AG04449 (cell line): ENCODE data around the gene SCRN2.

Source experiments
- CTCF ChIA-PET: fragments of 350-600 bp; formaldehyde crosslinking; extraction: SDS; loops from one replicate; lab custom pipeline; 2021; ENCODE audit warnings: antibody characterized with exemption; lab: Yijun Ruan, JAX
- POLR2A ChIA-PET: fragments of 400-600, 350-600 bp; formaldehyde crosslinking; extraction: SDS; loops from one replicate; lab custom pipeline; 2020; ENCODE audit warnings: antibody characterized with exemption, inconsistent platforms; lab: Yijun Ruan, JAX
- DNase-seq: peaks from one replicate; pipeline ENCODE4 v3.0.0-alpha.2; 2010; ENCODE audit warnings: low read depth, low spot score
- H3K4me3 ChIP-seq: 2 replicates; pipeline ENCODE4 v1.5.1; 2011; ENCODE audit warnings: low read depth, mild to moderate bottlenecking, control low read depth, low read length
- TF ChIP-seq, protein P1 (sequence below): IDR thresholded peaks from one replicate; pipeline ENCODE4 v1.5.1; 2011; ENCODE audit warnings: mild to moderate bottlenecking, moderate library complexity, low read length, control low read depth, inconsistent platforms; ENCODE audit not compliant: insufficient read depth; ENCODE audit errors: missing control alignments

The SCRN2 gene

DNA sequence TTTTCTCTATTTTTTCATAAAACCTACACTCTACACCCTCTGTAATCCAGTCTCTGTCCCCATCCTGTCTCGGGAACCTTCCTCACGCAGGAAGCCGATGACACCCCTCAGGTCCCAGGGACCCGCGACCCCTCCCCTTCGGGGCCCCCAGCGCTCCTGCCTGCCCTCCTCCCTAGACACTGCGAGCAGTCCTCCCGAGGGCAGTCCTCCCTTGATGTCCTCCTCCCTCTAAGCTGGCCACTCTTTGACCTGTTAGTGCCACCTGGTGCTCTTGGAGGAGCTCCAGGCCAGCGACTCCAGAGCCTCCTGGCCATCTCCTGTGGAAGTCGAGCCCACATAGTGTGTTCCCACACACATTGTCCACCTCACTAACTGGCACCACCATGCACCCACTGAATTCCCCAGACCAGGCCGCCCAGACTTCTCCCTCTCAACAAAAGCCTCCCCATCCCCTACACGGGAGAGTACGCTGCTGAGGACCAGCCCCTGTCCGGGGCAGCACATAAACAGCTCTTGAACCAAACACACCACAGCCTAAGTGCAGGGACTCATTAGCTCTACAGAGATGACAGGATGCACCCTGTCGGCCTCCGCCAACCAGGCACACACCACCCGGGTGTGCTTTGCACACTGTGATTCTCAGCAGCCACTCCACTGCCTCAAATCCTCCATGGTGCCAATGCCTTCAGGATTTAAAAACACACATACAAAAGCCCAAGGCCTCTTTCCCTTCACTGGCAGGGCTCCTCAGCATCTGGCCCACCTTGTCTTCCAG lies 28.7 kb downstream of the SCRN2 start:
- CTCF ChIA-PET = interaction anchor here (2.3 kb wide), 1 partner anchor 10 kb away, joined by 8 read pairs; no protein-coding TSS in a partner anchor
- TF ChIP-seq, protein P1, sequence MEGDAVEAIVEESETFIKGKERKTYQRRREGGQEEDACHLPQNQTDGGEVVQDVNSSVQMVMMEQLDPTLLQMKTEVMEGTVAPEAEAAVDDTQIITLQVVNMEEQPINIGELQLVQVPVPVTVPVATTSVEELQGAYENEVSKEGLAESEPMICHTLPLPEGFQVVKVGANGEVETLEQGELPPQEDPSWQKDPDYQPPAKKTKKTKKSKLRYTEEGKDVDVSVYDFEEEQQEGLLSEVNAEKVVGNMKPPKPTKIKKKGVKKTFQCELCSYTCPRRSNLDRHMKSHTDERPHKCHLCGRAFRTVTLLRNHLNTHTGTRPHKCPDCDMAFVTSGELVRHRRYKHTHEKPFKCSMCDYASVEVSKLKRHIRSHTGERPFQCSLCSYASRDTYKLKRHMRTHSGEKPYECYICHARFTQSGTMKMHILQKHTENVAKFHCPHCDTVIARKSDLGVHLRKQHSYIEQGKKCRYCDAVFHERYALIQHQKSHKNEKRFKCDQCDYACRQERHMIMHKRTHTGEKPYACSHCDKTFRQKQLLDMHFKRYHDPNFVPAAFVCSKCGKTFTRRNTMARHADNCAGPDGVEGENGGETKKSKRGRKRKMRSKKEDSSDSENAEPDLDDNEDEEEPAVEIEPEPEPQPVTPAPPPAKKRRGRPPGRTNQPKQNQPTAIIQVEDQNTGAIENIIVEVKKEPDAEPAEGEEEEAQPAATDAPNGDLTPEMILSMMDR = no peak
- DNase-seq = no peak
- POLR2A ChIA-PET = no interaction called here
- no peak overlapping the region for H3K4me3 ChIP-seq

DNA sequence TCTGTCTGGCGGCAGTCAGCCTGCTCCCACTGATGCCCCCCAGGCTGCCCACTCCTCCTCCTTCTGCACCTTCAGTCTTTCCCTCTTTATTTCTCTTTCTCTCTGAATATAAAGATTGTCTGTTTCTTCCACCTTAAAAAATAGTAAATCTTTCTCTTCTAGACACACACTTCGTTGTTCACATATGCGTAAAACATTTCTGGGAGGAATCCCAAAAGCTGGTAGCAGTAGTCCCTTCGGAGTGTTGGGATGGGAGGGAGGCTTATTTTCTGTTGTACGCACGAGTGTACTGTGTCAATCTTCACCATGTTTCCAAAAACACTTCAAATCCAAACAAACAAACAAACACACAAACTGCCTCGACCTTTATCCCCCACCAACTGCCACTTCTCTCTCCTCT lies 29.4 kb downstream of the SCRN2 start:
- no peak for DNase-seq
- H3K4me3 ChIP-seq = no peak overlapping the region
- POLR2A ChIA-PET = no interaction called here
- TF ChIP-seq, protein P1 = no peak
- CTCF ChIA-PET = interaction anchor here (2.3 kb wide), 1 partner anchor 10 kb away, joined by 8 read pairs; no protein-coding TSS in a partner anchor

DNA sequence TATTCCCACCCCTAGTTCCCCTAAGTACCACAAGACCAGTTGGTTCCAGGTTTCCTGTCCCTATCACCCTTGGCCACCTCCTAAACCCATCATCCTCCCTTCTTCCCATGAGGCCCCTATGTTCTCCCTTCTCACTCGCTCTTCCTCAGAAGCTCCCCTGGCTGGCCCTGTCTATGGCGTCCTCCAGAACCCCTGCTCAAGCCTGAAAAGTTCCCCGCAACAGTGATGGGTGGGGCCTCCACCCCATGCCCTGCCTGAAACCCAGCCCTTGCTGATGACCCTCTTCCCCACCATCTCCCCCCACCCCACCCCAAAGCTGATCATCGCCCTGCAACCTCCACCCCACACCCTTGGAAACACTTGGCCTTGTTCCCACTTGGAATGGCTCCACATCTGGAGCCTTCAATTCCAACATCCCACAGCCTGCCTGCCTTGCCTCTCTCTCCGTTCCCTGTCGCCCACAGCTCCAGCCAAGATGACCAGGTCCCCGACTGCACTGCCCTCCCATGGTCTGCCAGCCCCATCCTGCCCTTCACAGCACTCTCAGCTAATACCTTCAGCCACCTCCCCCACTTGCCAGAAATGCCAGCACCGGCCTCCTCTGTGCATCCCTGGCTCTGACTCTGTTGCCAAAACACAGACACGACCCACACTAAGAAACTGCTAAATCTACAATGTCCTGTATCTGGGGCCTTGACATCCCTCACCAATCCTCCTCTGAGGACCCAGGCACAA lies 30.0 kb downstream of the SCRN2 start:
- no peak overlapping the region for H3K4me3 ChIP-seq
- TF ChIP-seq, protein P1 = no peak
- CTCF ChIA-PET = interaction anchor here (0.8 to 2.3 kb wide), 3 partner anchors 9 to 113 kb away, joined by 3 to 8 read pairs (median 3); partner anchors contain the start of gene OSBPL7
- no peak for DNase-seq
- POLR2A ChIA-PET = no interaction called here

DNA sequence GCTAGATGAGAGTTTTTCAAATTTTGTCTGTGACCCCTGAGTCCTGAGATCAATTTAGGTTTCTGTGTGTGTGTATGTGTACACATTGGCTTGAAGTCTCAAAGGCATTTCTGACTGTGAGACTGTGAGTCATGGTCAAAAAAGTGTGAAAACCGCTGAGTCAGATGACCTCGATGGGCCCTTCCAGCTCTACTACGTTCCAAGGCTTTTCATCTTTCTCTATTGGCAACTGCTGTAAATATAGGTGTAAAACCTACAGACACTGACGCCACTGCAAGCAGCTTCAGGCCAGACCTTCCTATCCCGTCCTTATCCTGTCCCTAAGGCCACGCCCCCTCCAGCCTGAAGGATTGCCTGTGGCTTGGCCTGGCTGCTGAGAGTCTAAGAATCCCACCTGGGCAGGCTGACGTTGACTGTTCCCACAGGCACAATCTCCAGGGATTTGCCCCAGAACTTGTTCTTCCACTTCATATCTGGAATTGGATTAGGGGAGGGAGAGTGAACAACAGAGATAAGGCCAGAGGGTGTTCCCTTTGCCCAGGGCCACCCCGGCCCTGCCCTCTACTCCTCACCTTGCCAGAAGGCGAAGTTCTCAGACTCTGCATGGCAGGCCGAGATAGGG lies 30.8 kb downstream of the SCRN2 start:
- TF ChIP-seq, protein P1 = no peak
- peak; percentile 60 for DNase-seq
- no peak overlapping the region for H3K4me3 ChIP-seq
- ChIA-PET POLR2A (no interaction called here), CTCF (interaction anchor here (0.8 to 2.3 kb wide), 4 partner anchors 8 to 113 kb away, joined by 3 to 8 read pairs (median 4); partner anchors contain the start of genes LRRC46, MRPL10 and OSBPL7)

DNA sequence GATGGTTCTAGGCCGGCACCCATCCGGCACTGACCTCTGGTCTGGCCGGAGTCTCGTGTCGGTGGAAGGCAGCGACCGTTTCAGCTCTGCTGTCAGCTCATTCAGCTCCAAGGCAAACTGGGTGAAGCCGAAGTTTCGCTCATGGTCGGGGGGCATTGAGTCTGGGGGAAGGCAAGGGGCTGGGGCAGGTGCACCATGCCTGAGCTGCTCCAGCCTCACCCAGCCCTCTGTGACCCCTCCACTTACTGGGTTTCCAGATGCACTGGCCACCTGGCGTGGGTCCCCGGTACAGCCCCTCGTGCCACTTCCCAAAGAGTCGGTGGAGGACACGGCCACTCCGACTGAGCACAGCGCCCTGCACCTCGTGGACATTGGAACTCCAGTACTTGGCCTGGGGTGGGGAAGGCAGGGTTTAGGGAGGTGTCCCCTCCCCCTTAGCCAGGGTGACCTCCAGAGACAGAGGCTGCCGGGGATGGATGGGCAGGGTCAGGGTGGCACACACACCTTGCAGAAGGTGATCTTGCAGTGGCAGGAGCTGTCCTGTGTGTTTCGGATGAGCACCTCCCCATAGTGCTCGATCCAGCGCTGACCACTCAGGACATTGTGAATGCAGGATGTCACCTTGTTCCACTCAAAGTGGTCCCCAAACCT lies 32.1 kb downstream of the SCRN2 start:
- TF ChIP-seq, protein P1 = no peak
- no peak for DNase-seq
- no peak overlapping the region for H3K4me3 ChIP-seq
- ChIA-PET POLR2A (no interaction called here), CTCF (interaction anchor here (1.0 kb wide), 2 partner anchors 11 to 33 kb away, joined by 3 read pairs; no protein-coding TSS in a partner anchor)
